T-cell (primary cell): ENCODE results near the gene ADTRP. TPM values are rescaled to one million over a fixed set of nuclear protein-coding genes. Genes with fewer than 3 reads are reported as not detected.
A peak's percentile ranks its signal among the peaks of the same experiment; 100 is the strongest.

Experiments
- ATAC-seq, 4 experiments: fragments of 200-7000 bp in 3 of 4; fragments of 150-1000 bp in 1 of 4; cut with Tn5 transposase; replicated peaks in 1 of 4; 1 replicate in 3 of 4; 2 replicates in 1 of 4; pipeline ENCODE4 v1.10.0; 2021; ENCODE audit warnings: moderate library complexity in 3 of 4, mild to moderate bottlenecking in 2 of 4, moderate number of reproducible peaks in 1 of 4
- CTCF ChIA-PET, 2 donors: fragments of 300-600 bp; sonication (Branson Sonifier 250); formaldehyde crosslinking; loops; one replicate each; lab custom pipeline; 2022; ENCODE audit warnings: antibody characterized with exemption in 2 of 2; lab: Charles Lee
- POLR2A ChIA-PET, 2 donors: fragments of 300-600 bp; sonication (Branson Sonifier 250); formaldehyde crosslinking; loops; one replicate each; lab custom pipeline; 2022; ENCODE audit warnings: antibody characterized with exemption in 2 of 2; lab: Charles Lee
- DNase-seq, 35 experiments: peaks; one replicate each; pipeline versions ENCODE4 v3.0.0 to v3.0.0-alpha.2; 2013 to 2023
- H3K27ac ChIP-seq: one replicate; pipeline ENCODE4 v1.5.1; 2013; ENCODE audit warnings: low read length
- H3K27me3 ChIP-seq, 2 experiments: replicated peaks in 1 of 2; 1 replicate in 1 of 2; 2 replicates in 1 of 2; pipeline versions ENCODE4 v1.6.1 to v1.7.0; 2013; ENCODE audit warnings: low read length in 1 of 2, mixed read lengths in 1 of 2; ENCODE audit not compliant: control insufficient read depth in 2 of 2, insufficient read depth in 2 of 2; ENCODE audit errors: extremely low read depth in 1 of 2
- H3K36me3 ChIP-seq, 2 donors: 1 replicate in 1 of 2; 2 replicates in 1 of 2; pipeline versions ENCODE4 v1.6.1 to v1.7.0; 2013; ENCODE audit warnings: low read length in 1 of 2; ENCODE audit not compliant: control insufficient read depth in 2 of 2, insufficient read depth in 1 of 2; ENCODE audit errors: extremely low read depth in 1 of 2
- H3K4me1 ChIP-seq, 2 experiments: 1 replicate in 1 of 2; 2 replicates in 1 of 2; pipeline versions ENCODE4 v1.6.1 to v1.7.0; 2013; ENCODE audit warnings: low read length in 2 of 2, mixed read lengths in 1 of 2; ENCODE audit not compliant: insufficient read depth in 2 of 2, control insufficient read depth in 1 of 2; ENCODE audit errors: extremely low read depth in 1 of 2
- H3K4me3 ChIP-seq, 2 donors: 1 replicate in 1 of 2; 2 replicates in 1 of 2; pipeline versions ENCODE4 v1.5.1 to v1.7.0; 2013; ENCODE audit warnings: mild to moderate bottlenecking in 2 of 2, low read length in 1 of 2, moderate library complexity in 1 of 2; ENCODE audit not compliant: control insufficient read depth in 1 of 2; ENCODE audit errors: extremely low read depth in 1 of 2
- H3K9me3 ChIP-seq: 2 replicates; pipeline ENCODE4 v1.7.0; 2013
- H3K27ac Mint-ChIP-seq, 2 donors: one replicate each; pipeline ENCODE4 v1.8.0; 2020 to 2021; ENCODE audit warnings: mild to moderate bottlenecking in 2 of 2, mixed read lengths in 2 of 2
- H3K27me3 Mint-ChIP-seq, 2 donors: one replicate each; pipeline ENCODE4 v1.8.0; 2021 to 2022; ENCODE audit warnings: mixed read lengths in 2 of 2
- H3K36me3 Mint-ChIP-seq: one replicate; pipeline ENCODE4 v1.8.0; 2021; ENCODE audit warnings: mixed read lengths
- H3K4me1 Mint-ChIP-seq, 3 donors: one replicate each; pipeline ENCODE4 v1.8.0; 2020 to 2022; ENCODE audit warnings: mixed read lengths in 3 of 3, mild to moderate bottlenecking in 1 of 3
- H3K4me3 Mint-ChIP-seq, 3 donors: one replicate each; pipeline ENCODE4 v1.8.0; 2020 to 2022; ENCODE audit warnings: mild to moderate bottlenecking in 3 of 3, mixed read lengths in 3 of 3, moderate library complexity in 3 of 3
- H3K9me3 Mint-ChIP-seq, 3 donors: one replicate each; pipeline ENCODE4 v1.8.0; 2020 to 2022; ENCODE audit warnings: mixed read lengths in 3 of 3
- WGBS: methylation state at CpG from one replicate; pipeline ENCODE4 v1.1.5; 2013; ENCODE audit warnings: missing lambda C conversion rate; ENCODE audit not compliant: insufficient coverage; 5-methylcytosine and 5-hydroxymethylcytosine counted together
- total RNA-seq, 35 experiments: library from RNA in 6 of 35; stranded (reverse) in 6 of 35; fragments of 120-200 nt in 1 of 35; gene quantifications; one replicate each; pipeline versions ENCODE4 v1.2.1 to v1.2.4 and lab custom pipeline; 2013 to 2026

The ADTRP gene
- total RNA-seq, 5 donors from 2014 or later (not counting 1 experiment from before 2014, with no cell fraction given) = 23.9 to 74.7 (median 59.1) TPM

- Histone ChIP-seq H3K9me3 (no peaks in the 10 kb centered on the region), H3K4me1 (no peaks in the 10 kb centered on the region), H3K27me3 (no peaks in the 10 kb centered on the region), H3K27ac (no peak overlapping the region), H3K36me3 (no peaks in the 10 kb centered on the region), H3K4me3 (no peak overlapping the region)
- Mint-ChIP-seq H3K4me3 (no peak overlapping the region), H3K27ac (peak overlapping the region in 1 of 2 donors; percentile 2), H3K9me3 (peaks cover 0 to 9% (median 8%) of the 10 kb centered on the region in 3 donors), H3K27me3 (peaks cover 0 to 2% of the 10 kb centered on the region in 2 donors), H3K36me3 (no peaks in the 10 kb centered on the region), H3K4me1 (peaks cover 9 to 12% (median 10%) of the 10 kb centered on the region in 3 donors)
- ATAC-seq = peak in 1 of 4 experiments; percentile 38
- no peak for DNase-seq
- POLR2A ChIA-PET = no interaction called here
- WGBS = no CpG with 5 or more reads among the region's 1 CpG
- CTCF ChIA-PET = no interaction called here
Observed at GRCh38 chr6:11756726-11757125, 21.9 kb downstream of the ADTRP start.

GRCh38 chr6:11756292-11756691 is 22.3 kb downstream of the ADTRP start:
- no peak overlapping the region for H3K4me3 Mint-ChIP-seq
- CTCF ChIA-PET = no interaction called here
- no CpG with 5 or more reads among the region's 2 CpGs for WGBS

GRCh38 chr6:11755725-11756124 is 22.9 kb downstream of the ADTRP start:
- no peak overlapping the region for H3K27ac ChIP-seq
- peaks cover 0 to 9% (median 8%) of the 10 kb centered on the region in 3 donors for H3K9me3 Mint-ChIP-seq
- H3K4me3 Mint-ChIP-seq = no peak overlapping the region
- H3K27me3 Mint-ChIP-seq = peaks cover 0 to 2% of the 10 kb centered on the region in 2 donors
- no peak for DNase-seq
- H3K9me3 ChIP-seq = no peaks in the 10 kb centered on the region
- H3K4me3 ChIP-seq = no peak overlapping the region
- H3K36me3 ChIP-seq = no peaks in the 10 kb centered on the region
- H3K4me1 Mint-ChIP-seq = peaks cover 9 to 12% (median 10%) of the 10 kb centered on the region in 3 donors
- no peak for ATAC-seq
- H3K36me3 Mint-ChIP-seq = no peaks in the 10 kb centered on the region
- ChIA-PET CTCF (interaction anchor here in 1 of 2 donors (0.9 kb wide), 1 partner anchor 8 kb away, joined by 7 read pairs; no protein-coding TSS in a partner anchor), POLR2A (no interaction called here)
- no peaks in the 10 kb centered on the region for H3K27me3 ChIP-seq
- WGBS = no CpG with 5 or more reads among the region's 1 CpG
- no peaks in the 10 kb centered on the region for H3K4me1 ChIP-seq
- H3K27ac Mint-ChIP-seq = no peak overlapping the region

More at GRCh38 chr6:11756292-11756691, 22.3 kb downstream of the ADTRP start:
- DNase-seq (no peak), ATAC-seq (no peak)
- peaks cover 9 to 12% (median 10%) of the 10 kb centered on the region in 3 donors for H3K4me1 Mint-ChIP-seq
- Histone ChIP-seq H3K4me1 (no peaks in the 10 kb centered on the region), H3K36me3 (no peaks in the 10 kb centered on the region), H3K4me3 (no peak overlapping the region), H3K27me3 (no peaks in the 10 kb centered on the region), H3K9me3 (no peaks in the 10 kb centered on the region), H3K27ac (no peak overlapping the region)
- H3K36me3 Mint-ChIP-seq = no peaks in the 10 kb centered on the region
- POLR2A ChIA-PET = no interaction called here
- peaks cover 0 to 2% of the 10 kb centered on the region in 2 donors for H3K27me3 Mint-ChIP-seq
- H3K27ac Mint-ChIP-seq = no peak overlapping the region
- H3K9me3 Mint-ChIP-seq = peaks cover 0 to 9% (median 8%) of the 10 kb centered on the region in 3 donors

- Mint-ChIP-seq H3K9me3 (peaks cover 0 to 9% (median 8%) of the 10 kb centered on the region in 3 donors), H3K27me3 (peaks cover 0 to 2% of the 10 kb centered on the region in 2 donors), H3K27ac (no peak overlapping the region), H3K36me3 (no peaks in the 10 kb centered on the region), H3K4me1 (peaks cover 9 to 12% (median 10%) of the 10 kb centered on the region in 3 donors), H3K4me3 (no peak overlapping the region)
- POLR2A ChIA-PET = no interaction called here
- Histone ChIP-seq H3K9me3 (no peaks in the 10 kb centered on the region), H3K27me3 (no peaks in the 10 kb centered on the region), H3K4me3 (no peak overlapping the region), H3K27ac (no peak overlapping the region), H3K36me3 (no peaks in the 10 kb centered on the region), H3K4me1 (no peaks in the 10 kb centered on the region)
- ATAC-seq (no peak), DNase-seq (no peak)
- WGBS = 91% methylated on average over 6 of the region's 7 CpGs
- CTCF ChIA-PET = interaction anchor here in 1 of 2 donors (0.9 kb wide), 1 partner anchor 9 kb away, joined by 7 read pairs; no protein-coding TSS in a partner anchor
Observed at GRCh38 chr6:11754625-11755271, 23.9 kb downstream of the ADTRP start.

- 85% methylated on average over 2 of the region's 4 CpGs for WGBS
- Histone ChIP-seq H3K9me3 (no peaks in the 10 kb centered on the region), H3K27me3 (no peaks in the 10 kb centered on the region), H3K27ac (no peak overlapping the region), H3K4me1 (no peaks in the 10 kb centered on the region), H3K36me3 (no peaks in the 10 kb centered on the region), H3K4me3 (no peak overlapping the region)
- Mint-ChIP-seq H3K27me3 (peaks cover 0 to 2% of the 10 kb centered on the region in 2 donors), H3K4me3 (no peak overlapping the region), H3K4me1 (peaks cover 9 to 12% (median 10%) of the 10 kb centered on the region in 3 donors), H3K27ac (no peak overlapping the region), H3K9me3 (peaks cover 0 to 9% (median 8%) of the 10 kb centered on the region in 3 donors), H3K36me3 (no peaks in the 10 kb centered on the region)
- ATAC-seq = no peak
- ChIA-PET POLR2A (no interaction called here), CTCF (no interaction called here)
- no peak for DNase-seq
Observed at GRCh38 chr6:11753798-11754197, 24.8 kb downstream of the ADTRP start.

- H3K27me3 Mint-ChIP-seq = peaks cover 0 to 2% of the 10 kb centered on the region in 2 donors
- Histone ChIP-seq H3K27me3 (no peaks in the 10 kb centered on the region), H3K4me1 (no peaks in the 10 kb centered on the region), H3K27ac (no peak overlapping the region), H3K36me3 (no peaks in the 10 kb centered on the region), H3K9me3 (no peaks in the 10 kb centered on the region), H3K4me3 (no peak overlapping the region)
- no peaks in the 10 kb centered on the region for H3K36me3 Mint-ChIP-seq
- peaks cover 9 to 11% (median 10%) of the 10 kb centered on the region in 3 donors for H3K4me1 Mint-ChIP-seq
- ChIA-PET CTCF (interaction anchor here in 1 of 2 donors (0.7 kb wide), 1 partner anchor 672 kb away, joined by 3 read pairs; no protein-coding TSS in a partner anchor), POLR2A (no interaction called here)
- DNase-seq (no peak), ATAC-seq (no peak)
- no peak overlapping the region for H3K4me3 Mint-ChIP-seq
- no CpG with 5 or more reads among the region's 1 CpG for WGBS
- H3K9me3 Mint-ChIP-seq = peaks cover 0 to 3% (median 2%) of the 10 kb centered on the region in 3 donors
- H3K27ac Mint-ChIP-seq = no peak overlapping the region
Observed at GRCh38 chr6:11752360-11752759, 26.2 kb downstream of the ADTRP start.
